ENCODE results near the gene CCM2L.
A peak's percentile ranks its signal among the peaks of the same experiment; 100 is the strongest.

Gene CCM2L

GRCh38 chr20:32050324-32050841 lies 40.1 kb downstream of the CCM2L start:
- Histone ChIP-seq H3K9me3 (ENCODE audit: insufficient read depth, low read depth, low read length) (no peaks in the 10 kb centered on the region), H3K27me3 (ENCODE audit: insufficient read depth, low read length) (peaks cover 49% of the 10 kb centered on the region), H3K9ac (ENCODE audit: low read depth, low read length) (no peak overlapping the region), H3K4me1 (ENCODE audit: insufficient read depth, low read length) (no peaks in the 10 kb centered on the region; the same call in 1 of the 2 replicates), H3K36me3 (ENCODE audit: insufficient read depth, low read length) (no peaks in the 10 kb centered on the region), H3K27ac (ENCODE audit: low read depth, low read length) (no peak overlapping the region), H3K4me3 (ENCODE audit: low read length) (no peak overlapping the region)
- WGBS = 96% methylated on average over 3 of the region's 4 CpGs

- peak overlapping the region; percentile 60 for H3K4me3 ChIP-seq (ENCODE audit: low read length)
- no peak overlapping the region for H3K9ac ChIP-seq (ENCODE audit: low read depth, low read length)
- H3K4me1 ChIP-seq (ENCODE audit: insufficient read depth, low read length) = no peaks in the 10 kb centered on the region; the same call in 1 of the 2 replicates
- peaks cover 49% of the 10 kb centered on the region for H3K27me3 ChIP-seq (ENCODE audit: insufficient read depth, low read length)
- no peaks in the 10 kb centered on the region for H3K36me3 ChIP-seq (ENCODE audit: insufficient read depth, low read length)
- no peaks in the 10 kb centered on the region for H3K9me3 ChIP-seq (ENCODE audit: insufficient read depth, low read depth, low read length)
- 27% methylated on average over 17 of the region's 17 CpGs for WGBS
- no peak overlapping the region for H3K27ac ChIP-seq (ENCODE audit: low read depth, low read length)
Measured at GRCh38 chr20:32050851-32051556, 40.8 kb downstream of the CCM2L start.

DNA sequence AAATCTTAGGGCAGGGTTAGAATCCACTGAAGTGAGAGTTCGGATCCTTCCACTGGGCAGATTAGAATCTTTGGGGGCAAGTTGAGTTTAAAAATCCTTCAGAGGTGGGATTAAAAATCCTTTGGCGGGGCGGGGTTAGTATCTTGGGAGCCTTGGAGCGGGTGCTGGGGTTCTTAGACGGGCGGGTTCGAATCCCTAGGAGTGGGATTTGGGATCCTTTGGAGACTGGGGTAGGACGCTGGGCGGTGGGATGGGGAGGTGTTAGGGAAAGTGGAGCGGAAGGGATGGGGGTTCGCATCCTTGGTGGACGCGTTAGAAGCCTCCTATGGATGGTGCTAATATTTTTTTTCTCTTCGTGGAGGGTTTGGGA lies 41.5 kb downstream of the CCM2L start:
- Histone ChIP-seq H3K27ac (ENCODE audit: low read depth, low read length) (no peak overlapping the region), H3K4me1 (ENCODE audit: insufficient read depth, low read length) (no peaks in the 10 kb centered on the region; the same call in 1 of the 2 replicates), H3K27me3 (ENCODE audit: insufficient read depth, low read length) (peaks cover 49% of the 10 kb centered on the region), H3K9me3 (ENCODE audit: insufficient read depth, low read depth, low read length) (no peaks in the 10 kb centered on the region), H3K36me3 (ENCODE audit: insufficient read depth, low read length) (no peaks in the 10 kb centered on the region), H3K9ac (ENCODE audit: low read depth, low read length) (no peak overlapping the region), H3K4me3 (ENCODE audit: low read length) (peak overlapping the region; percentile 60)
- 24% methylated on average over 14 of the region's 14 CpGs for WGBS

DNA sequence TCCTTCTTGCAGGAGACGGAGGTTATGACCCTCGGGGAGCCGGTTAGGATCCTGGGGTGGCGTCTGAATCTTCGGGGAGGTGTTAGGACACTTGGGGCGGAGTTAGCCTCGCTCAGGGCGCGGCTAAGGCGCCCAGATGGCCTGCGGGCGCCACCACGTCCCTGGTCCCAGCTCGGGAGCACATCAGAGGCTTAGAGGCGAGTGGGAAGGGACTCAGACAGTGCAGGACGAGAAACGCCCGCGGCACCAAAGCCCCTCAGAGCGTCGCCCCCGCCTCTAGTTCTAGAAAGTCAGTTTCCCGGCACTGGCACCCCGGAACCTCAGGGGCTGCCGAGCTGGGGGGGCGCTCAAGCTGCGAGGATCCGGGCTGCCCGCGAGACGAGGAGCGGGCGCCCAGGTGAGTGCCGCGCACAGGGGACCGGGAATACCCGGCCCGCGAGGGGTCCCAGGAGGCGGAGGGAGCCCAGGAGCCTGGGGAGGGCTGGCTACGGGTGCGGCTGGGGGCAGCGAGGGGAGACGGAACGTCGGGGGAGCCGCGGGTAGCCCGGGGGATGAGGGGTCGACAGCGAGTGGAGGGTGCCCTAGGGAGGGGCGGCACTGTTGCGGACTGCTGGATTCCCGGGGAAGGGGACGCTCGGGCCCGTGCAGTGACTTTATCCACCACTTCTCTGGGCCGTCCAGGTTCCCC lies 42.0 kb downstream of the CCM2L start, which contains the start of gene HCK:
HCK (plus strand) TSS at position 153 of the 688 bp plus-strand sequence.
- WGBS = under 1% methylated on average over 56 of the region's 58 CpGs
- H3K9me3 ChIP-seq (ENCODE audit: insufficient read depth, low read depth, low read length) = no peaks in the 10 kb centered on the region
- H3K36me3 ChIP-seq (ENCODE audit: insufficient read depth, low read length) = no peaks in the 10 kb centered on the region
- no peaks in the 10 kb centered on the region; the same call in 1 of the 2 replicates for H3K4me1 ChIP-seq (ENCODE audit: insufficient read depth, low read length)
- H3K27me3 ChIP-seq (ENCODE audit: insufficient read depth, low read length) = peaks cover 49% of the 10 kb centered on the region
- H3K9ac ChIP-seq (ENCODE audit: low read depth, low read length) = no peak within 1 kb of the TSS
- no peak within 1 kb of the TSS for H3K27ac ChIP-seq (ENCODE audit: low read depth, low read length)
- peak within 1 kb of the TSS; percentile 60 for H3K4me3 ChIP-seq (ENCODE audit: low read length)

DNA sequence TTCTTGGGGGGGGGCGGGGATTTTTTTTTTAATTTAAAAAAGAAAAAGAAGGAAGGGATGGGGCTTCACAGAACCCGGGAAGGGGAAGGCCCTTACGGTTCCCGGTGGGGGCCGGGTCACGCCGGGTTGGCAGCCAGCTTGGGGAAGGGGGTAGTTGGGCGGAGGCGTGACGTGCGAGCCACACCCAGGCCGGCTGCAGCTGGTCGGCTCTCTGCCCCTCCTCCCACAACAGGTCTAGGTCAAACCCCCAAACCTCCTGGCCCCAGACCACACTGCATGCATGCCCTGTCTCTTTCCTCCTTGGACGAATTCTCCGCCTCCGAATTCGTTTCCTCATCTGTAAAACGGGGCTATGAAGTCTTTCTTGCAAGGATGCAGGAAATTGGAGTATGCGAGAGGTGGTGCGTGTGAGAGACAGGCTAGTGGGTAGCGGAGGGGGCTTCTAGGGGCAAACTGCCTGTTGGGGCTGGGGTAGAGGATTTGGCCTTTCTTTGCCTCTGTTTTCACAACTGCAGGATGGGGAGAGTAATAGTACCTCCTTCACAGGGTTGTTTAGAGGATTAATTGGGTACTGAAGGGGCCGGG lies 42.6 kb downstream of the CCM2L start:
- Histone ChIP-seq H3K27me3 (ENCODE audit: insufficient read depth, low read length) (peaks cover 49% of the 10 kb centered on the region), H3K4me3 (ENCODE audit: low read length) (peak overlapping the region; percentile 60), H3K27ac (ENCODE audit: low read depth, low read length) (no peak overlapping the region), H3K36me3 (ENCODE audit: insufficient read depth, low read length) (no peaks in the 10 kb centered on the region), H3K9ac (ENCODE audit: low read depth, low read length) (no peak overlapping the region), H3K9me3 (ENCODE audit: insufficient read depth, low read depth, low read length) (no peaks in the 10 kb centered on the region), H3K4me1 (ENCODE audit: insufficient read depth, low read length) (no peaks in the 10 kb centered on the region; the same call in 1 of the 2 replicates)
- WGBS = 21% methylated on average over 19 of the region's 22 CpGs

- Histone ChIP-seq H3K27ac (ENCODE audit: low read depth, low read length) (no peak overlapping the region), H3K9ac (ENCODE audit: low read depth, low read length) (no peak overlapping the region), H3K4me3 (ENCODE audit: low read length) (no peak overlapping the region), H3K36me3 (ENCODE audit: insufficient read depth, low read length) (no peaks in the 10 kb centered on the region), H3K4me1 (ENCODE audit: insufficient read depth, low read length) (no peaks in the 10 kb centered on the region; the same call in 1 of the 2 replicates), H3K27me3 (ENCODE audit: insufficient read depth, low read length) (peaks cover 49% of the 10 kb centered on the region), H3K9me3 (ENCODE audit: insufficient read depth, low read depth, low read length) (no peaks in the 10 kb centered on the region)
- 87% methylated on average over 3 of the region's 3 CpGs for WGBS
Measured at GRCh38 chr20:32053648-32054047, 43.4 kb downstream of the CCM2L start.

GRCh38 chr20:32056708-32057483 lies 46.7 kb downstream of the CCM2L start:
- Histone ChIP-seq H3K27me3 (ENCODE audit: insufficient read depth, low read length) (peaks cover 21% of the 10 kb centered on the region), H3K4me3 (ENCODE audit: low read length) (no peak overlapping the region), H3K36me3 (ENCODE audit: insufficient read depth, low read length) (no peaks in the 10 kb centered on the region), H3K4me1 (ENCODE audit: insufficient read depth, low read length) (no peaks in the 10 kb centered on the region; the same call in 1 of the 2 replicates), H3K9ac (ENCODE audit: low read depth, low read length) (no peak overlapping the region), H3K9me3 (ENCODE audit: insufficient read depth, low read depth, low read length) (no peaks in the 10 kb centered on the region), H3K27ac (ENCODE audit: low read depth, low read length) (no peak overlapping the region)
- 91% methylated on average over 10 of the region's 10 CpGs for WGBS

- H3K4me3 ChIP-seq (ENCODE audit: low read length) = no peak overlapping the region
- peaks cover 13% of the 10 kb centered on the region for H3K27me3 ChIP-seq (ENCODE audit: insufficient read depth, low read length)
- 90% methylated on average over 8 of the region's 8 CpGs for WGBS
- no peak overlapping the region for H3K9ac ChIP-seq (ENCODE audit: low read depth, low read length)
- H3K36me3 ChIP-seq (ENCODE audit: insufficient read depth, low read length) = no peaks in the 10 kb centered on the region
- H3K4me1 ChIP-seq (ENCODE audit: insufficient read depth, low read length) = no peaks in the 10 kb centered on the region
- H3K27ac ChIP-seq (ENCODE audit: low read depth, low read length) = no peak overlapping the region
- no peaks in the 10 kb centered on the region for H3K9me3 ChIP-seq (ENCODE audit: insufficient read depth, low read depth, low read length)
Measured at GRCh38 chr20:32057656-32058184, 47.5 kb downstream of the CCM2L start.

DNA sequence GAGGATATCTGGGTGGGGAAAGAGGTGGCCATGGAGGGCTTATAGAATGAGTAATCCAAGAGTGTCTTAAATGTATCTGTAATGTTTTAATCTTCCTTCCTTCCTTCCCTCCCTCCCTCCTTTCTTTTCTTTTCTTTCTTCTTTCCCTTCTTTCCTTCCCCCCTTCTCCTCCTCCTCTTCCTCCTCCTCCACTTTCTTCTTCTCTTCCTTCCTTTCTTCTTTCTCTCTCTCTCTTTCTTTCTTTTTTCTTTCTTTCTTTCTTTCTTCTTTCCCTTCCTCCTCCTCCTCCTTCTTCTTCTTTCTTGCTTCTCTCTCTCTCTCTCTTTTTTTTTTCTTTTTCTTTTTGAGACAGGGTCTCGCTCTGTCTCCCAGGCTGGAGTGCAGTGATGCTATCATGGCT lies 49.0 kb downstream of the CCM2L start:
- Histone ChIP-seq H3K36me3 (ENCODE audit: insufficient read depth, low read length) (no peaks in the 10 kb centered on the region), H3K4me3 (ENCODE audit: low read length) (no peak overlapping the region), H3K9ac (ENCODE audit: low read depth, low read length) (no peak overlapping the region), H3K9me3 (ENCODE audit: insufficient read depth, low read depth, low read length) (no peaks in the 10 kb centered on the region), H3K27ac (ENCODE audit: low read depth, low read length) (no peak overlapping the region), H3K27me3 (ENCODE audit: insufficient read depth, low read length) (no peaks in the 10 kb centered on the region), H3K4me1 (ENCODE audit: insufficient read depth, low read length) (no peaks in the 10 kb centered on the region)
- WGBS = 91% methylated on average over 1 of the region's 1 CpG

DNA sequence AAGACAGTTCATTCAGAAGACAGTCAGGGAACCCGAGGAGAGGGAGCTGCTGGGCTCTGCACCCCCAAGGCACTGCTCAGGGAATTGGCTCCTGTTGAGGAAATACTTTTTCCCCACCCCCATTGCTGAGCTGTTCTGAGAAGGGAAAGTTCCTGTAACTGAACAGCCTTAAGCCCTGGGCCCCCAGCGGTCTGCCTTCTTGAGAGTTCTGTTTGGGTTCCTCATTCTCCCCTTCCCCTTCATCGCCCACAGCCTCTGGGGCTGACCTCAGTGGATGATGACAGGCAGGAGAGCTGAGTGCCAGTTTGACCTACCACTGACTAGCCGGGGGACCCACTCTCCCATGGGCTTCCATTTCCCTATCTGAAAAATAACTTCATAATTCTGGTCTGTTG lies 52.5 kb downstream of the CCM2L start:
- H3K9ac ChIP-seq (ENCODE audit: low read depth, low read length) = no peak overlapping the region
- WGBS = 87% methylated on average over 4 of the region's 4 CpGs
- no peak overlapping the region for H3K27ac ChIP-seq (ENCODE audit: low read depth, low read length)
- no peaks in the 10 kb centered on the region for H3K36me3 ChIP-seq (ENCODE audit: insufficient read depth, low read length)
- H3K27me3 ChIP-seq (ENCODE audit: insufficient read depth, low read length) = no peaks in the 10 kb centered on the region
- H3K4me1 ChIP-seq (ENCODE audit: insufficient read depth, low read length) = peaks cover 2% of the 10 kb centered on the region; the same call in 1 of the 2 replicates
- H3K9me3 ChIP-seq (ENCODE audit: insufficient read depth, low read depth, low read length) = no peaks in the 10 kb centered on the region
- no peak overlapping the region for H3K4me3 ChIP-seq (ENCODE audit: low read length)
